Omental fat pad (tissue), 4 donors: ENCODE results near the gene UHRF2. TPM values are rescaled to one million over a fixed set of nuclear protein-coding genes. Genes with fewer than 3 reads are reported as not detected.

Experiments used
- ATAC-seq: fragments of 150-250 bp; one replicate; pipeline ENCODE4 v1.9.1; 2016; ENCODE audit warnings: mild to moderate bottlenecking, moderate library complexity; ENCODE audit not compliant: low FRiP score
- DNase-seq: peaks from one replicate; pipeline ENCODE4 v3.0.0-alpha.2; 2019; ENCODE audit warnings: low spot score
- CTCF ChIP-seq, 3 donors: fragments of 450-650 bp; IDR thresholded peaks; one replicate each; pipeline ENCODE4 v1.5.1; 2016 to 2017; ENCODE audit warnings: antibody characterized with exemption in 3 of 3, mild to moderate bottlenecking in 3 of 3, moderate library complexity in 2 of 3
- small RNA-seq: library from RNA; depleted of rRNA; stranded (forward); fragments of <200 nt; gene quantifications from one replicate; pipeline ENCODE3, GENCODE V24; 2016
- total RNA-seq, 4 donors: library from RNA; depleted of rRNA; stranded (reverse); fragments of >200 nt; gene quantifications; one replicate each; pipeline ENCODE4 v1.1.0, GENCODE V29; 2016

The UHRF2 gene
- total RNA-seq, 4 donors from 2014 or later = 33.6 to 74.7 (median 47.4) TPM

GRCh38 chr9:6553866-6554265 lies 140.9 kb downstream of the UHRF2 start:
- TF ChIP-seq CTCF (IDR thresholded peaks at IDR 0.05) = no peak
- no peak for ATAC-seq
- DNase-seq = no peak

Small RNA genes within 50 kb of the gene (small RNA-seq; reads per million reads assigned to genes)
- gene RN7SL25P = not detected

Other genes starting within 250 kb of the UHRF2 start
- 10 to 100 TPM; 22.0 to 60.2 (median 38.0) TPM for gene IL33, start 197.4 kb upstream of the UHRF2 start, total RNA-seq
- not detected for gene TPD52L3, start 84.8 kb upstream of the UHRF2 start, total RNA-seq
- 1 to 10 TPM in 1 of 4 donors, under 1 TPM in 2, not detected in 1; 0.13 to 1.7 (median 0.46) TPM for gene GLDC, start 232.5 kb downstream of the UHRF2 start, total RNA-seq